Karpas-422 (cell line): ENCODE results near the gene SUZ12. TPM values are rescaled to one million over a fixed set of nuclear protein-coding genes. Genes with fewer than 3 reads are reported as not detected.
A peak's percentile ranks its signal among the peaks of the same experiment; 100 is the strongest.
"Not testable (repeated sequence)": the region's sequence is repeated elsewhere in the genome, so short reads cannot be mapped to it uniquely, and the experiment has no call there.

Experiments used
- DNase-seq: peaks from one replicate; pipeline ENCODE4 v3.0.0-alpha.2; 2015
- H2AFZ ChIP-seq: fragments of 200-600 bp; sonication (generic); 2 replicates; pipeline ENCODE4 v1.6.1; 2014; ENCODE audit warnings: antibody characterized with exemption, low read length, mixed read lengths
- H3K27ac ChIP-seq: fragments of 200-600 bp; sonication (generic); 2 replicates; pipeline ENCODE4 v1.5.1; 2014; ENCODE audit warnings: mild to moderate bottlenecking, low read length, moderate library complexity
- H3K27me3 ChIP-seq: fragments of 200-600 bp; sonication (generic); 2 replicates; pipeline ENCODE4 v1.6.1; 2014; ENCODE audit warnings: low read length, mixed read lengths
- H3K36me3 ChIP-seq: fragments of 200-600 bp; sonication (generic); 2 replicates; pipeline ENCODE4 v1.6.1; 2014; ENCODE audit warnings: low read length, mixed read lengths; ENCODE audit not compliant: insufficient read depth
- H3K4me1 ChIP-seq: fragments of 200-600 bp; sonication (generic); 2 replicates; pipeline ENCODE4 v1.6.1; 2014; ENCODE audit warnings: mild to moderate bottlenecking, low read length, mixed read lengths
- H3K4me2 ChIP-seq: fragments of 200-600 bp; sonication (generic); 2 replicates; pipeline ENCODE4 v1.6.1; 2014; ENCODE audit warnings: low read length, low read depth, mild to moderate bottlenecking; ENCODE audit not compliant: poor library complexity, severe bottlenecking
- H3K4me3 ChIP-seq: fragments of 200-600 bp; sonication (generic); 2 replicates; pipeline ENCODE4 v1.5.1; 2014; ENCODE audit warnings: mild to moderate bottlenecking, antibody characterized with exemption, low read length, mixed read lengths
- H3K79me2 ChIP-seq: fragments of 200-600 bp; sonication (generic); 2 replicates; pipeline ENCODE4 v1.6.1; 2014; ENCODE audit warnings: mild to moderate bottlenecking, low read length, mixed read lengths
- H3K9ac ChIP-seq: fragments of 200-600 bp; sonication (generic); 2 replicates; pipeline ENCODE4 v1.6.0; 2014; ENCODE audit warnings: low read length
- H3K9me2 ChIP-seq: fragments of 200-600 bp; sonication (generic), shearing (Covaris generic); replicated peaks from 2 replicates; pipeline ENCODE4 v1.6.0; 2014; ENCODE audit warnings: mild to moderate bottlenecking, low read length, moderate library complexity; ENCODE audit not compliant: insufficient read depth
- H3K9me3 ChIP-seq: fragments of 300-700, 200-600 bp; sonication (generic); 2 replicates; pipeline ENCODE4 v1.6.1; 2014; ENCODE audit warnings: low read length, mixed read lengths
- H4K20me1 ChIP-seq: fragments of 200-600 bp; sonication (generic); 2 replicates; pipeline ENCODE4 v1.6.1; 2014; ENCODE audit warnings: mild to moderate bottlenecking, antibody characterized with exemption, low read length, low read depth; ENCODE audit not compliant: insufficient read depth
- total RNA-seq: library from RNA; depleted of rRNA; stranded (reverse); fragments of >200 nt; shearing (Covaris generic); gene quantifications from 2 replicates; pipeline ENCODE4 v1.2.3, GENCODE V29; 2014; ENCODE audit warnings: low replicate concordance

Gene SUZ12
- total RNA-seq, 1 experiment from 2014 or later, result 71.0 TPM

GRCh38 chr17:31935512-31935911, 1.3 kb upstream of the SUZ12 start:
- no peak overlapping the region for H2AFZ ChIP-seq
- no peaks in the 10 kb centered on the region for H3K9me2 ChIP-seq
- H3K4me1 ChIP-seq, result peaks cover 22% of the 10 kb centered on the region
- H3K9me3 ChIP-seq, result no peaks in the 10 kb centered on the region
- H3K79me2 ChIP-seq, result peaks cover 33% of the 10 kb centered on the region
- no peak overlapping the region for H3K9ac ChIP-seq
- H3K4me3 ChIP-seq, result no peak overlapping the region
- DNase-seq, result no peak
- peaks cover 7% of the 10 kb centered on the region; the same call in 1 of the 2 replicates for H3K36me3 ChIP-seq
- no peaks in the 10 kb centered on the region for H3K27me3 ChIP-seq
- H4K20me1 ChIP-seq, result peaks cover 12% of the 10 kb centered on the region; the same call in 1 of the 2 replicates
- H3K4me2 ChIP-seq, result no peak overlapping the region
- H3K27ac ChIP-seq, result no peak overlapping the region

DNA sequence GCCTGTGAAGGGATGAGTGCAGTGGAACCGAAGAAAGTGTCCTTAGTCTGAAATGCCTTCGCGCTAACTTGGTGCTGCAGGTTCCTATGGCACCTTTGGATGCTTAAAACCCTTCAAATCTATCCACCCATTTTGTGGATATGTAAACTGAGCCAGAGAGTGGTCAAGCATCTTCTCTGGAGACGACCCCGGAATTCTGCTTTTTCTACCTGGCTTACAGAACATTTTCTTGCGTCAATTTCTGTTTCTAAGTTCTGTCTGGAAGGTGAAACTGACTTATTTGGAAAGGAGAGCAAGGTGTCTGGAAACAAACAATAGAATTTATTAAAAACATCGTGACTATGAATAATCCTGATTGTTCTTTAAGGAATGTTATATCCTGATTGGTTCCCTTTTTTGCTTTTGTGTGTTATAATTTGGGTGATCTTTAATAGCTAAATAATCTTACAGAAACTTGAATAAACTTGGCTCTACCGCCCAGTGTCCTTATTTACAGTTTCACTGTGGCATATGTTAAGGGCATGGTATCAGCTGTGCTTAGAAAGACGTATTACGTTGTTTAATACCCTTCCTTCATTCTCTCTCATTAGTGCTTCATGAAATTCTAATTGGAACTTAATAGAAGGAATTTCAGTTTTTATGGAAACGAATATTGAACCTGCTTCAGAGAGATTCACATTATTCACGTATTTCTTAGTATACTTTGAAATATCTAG, 1.3 kb downstream of the SUZ12 start:
- Histone ChIP-seq H4K20me1 (peaks cover 12% of the 10 kb centered on the region; the same call in 1 of the 2 replicates), H3K4me2 (peak overlapping the region; percentile 98), H3K9ac (peak overlapping the region; percentile 66), H3K79me2 (peaks cover 54% of the 10 kb centered on the region), H3K4me1 (peaks cover 22% of the 10 kb centered on the region), H3K4me3 (peak overlapping the region; percentile 69)
- H3K27me3 ChIP-seq, H3K9me3 ChIP-seq, H2AFZ ChIP-seq, H3K36me3 ChIP-seq, H3K27ac ChIP-seq, H3K9me2 ChIP-seq: not testable (repeated sequence)
- DNase-seq, result peak; percentile 49

DNA sequence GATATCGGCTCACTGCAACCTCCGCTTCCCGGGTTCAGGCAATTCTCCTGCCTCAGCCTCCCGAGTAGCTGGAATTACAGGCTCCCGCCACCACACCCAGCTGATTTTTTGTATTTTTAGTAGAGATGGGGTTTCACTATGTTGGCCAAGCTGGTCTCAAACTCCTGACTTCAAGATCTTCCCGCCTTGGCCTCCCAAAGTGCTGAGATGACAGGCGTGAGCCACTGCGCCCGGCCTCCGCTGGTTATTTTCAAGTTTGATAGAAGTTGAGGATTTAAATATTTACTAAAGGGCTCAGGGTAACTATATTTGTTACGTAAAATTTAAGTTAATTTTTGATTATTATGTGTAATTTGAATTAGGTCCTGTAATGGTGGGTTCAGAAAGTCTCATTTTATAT, 5.1 kb downstream of the SUZ12 start:
- H3K36me3 ChIP-seq, result peaks cover 13% of the 10 kb centered on the region; the same call in 1 of the 2 replicates
- not testable (repeated sequence) for DNase-seq, H3K9me2 ChIP-seq, H3K27me3 ChIP-seq, H3K9me3 ChIP-seq, H3K27ac ChIP-seq, H3K4me3 ChIP-seq, H3K9ac ChIP-seq, H3K4me2 ChIP-seq, H2AFZ ChIP-seq
- peaks cover 15% of the 10 kb centered on the region for H3K4me1 ChIP-seq
- H3K79me2 ChIP-seq, result peaks cover 79% of the 10 kb centered on the region
- H4K20me1 ChIP-seq, result peaks cover 12% of the 10 kb centered on the region; the same call in 1 of the 2 replicates

DNA sequence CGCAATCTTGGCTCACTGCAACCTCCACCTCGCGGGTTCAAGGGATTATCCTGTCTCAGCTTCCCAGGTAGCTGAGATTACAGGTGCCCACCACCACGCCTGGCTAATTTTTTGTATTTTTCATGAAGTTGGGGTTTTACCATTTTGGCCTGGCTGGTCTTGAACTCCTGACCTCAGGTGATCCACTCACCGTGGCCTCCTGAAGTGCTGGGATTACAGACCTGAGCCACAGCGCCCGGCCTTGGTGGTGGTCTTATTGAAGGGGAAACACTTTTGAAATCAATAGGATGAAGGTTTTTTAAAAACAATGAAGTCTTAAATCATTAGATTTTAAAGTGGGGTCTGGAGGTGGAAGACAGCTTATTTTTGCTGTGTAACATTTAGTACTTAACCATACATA, 5.6 kb downstream of the SUZ12 start:
- H3K27me3 ChIP-seq, H3K9me2 ChIP-seq, H3K4me2 ChIP-seq, DNase-seq, H3K9me3 ChIP-seq, H3K4me3 ChIP-seq, H2AFZ ChIP-seq, H3K27ac ChIP-seq, H3K9ac ChIP-seq: not testable (repeated sequence)
- H4K20me1 ChIP-seq, result peaks cover 12% of the 10 kb centered on the region; the same call in 1 of the 2 replicates
- peaks cover 75% of the 10 kb centered on the region for H3K79me2 ChIP-seq
- peaks cover 15% of the 10 kb centered on the region for H3K4me1 ChIP-seq
- H3K36me3 ChIP-seq, result peaks cover 17% of the 10 kb centered on the region; the same call in 1 of the 2 replicates

- not testable (repeated sequence) for H3K9me3 ChIP-seq, H4K20me1 ChIP-seq, H3K9ac ChIP-seq, H3K4me3 ChIP-seq, H2AFZ ChIP-seq, H3K4me1 ChIP-seq, DNase-seq, H3K9me2 ChIP-seq, H3K27me3 ChIP-seq, H3K27ac ChIP-seq, H3K4me2 ChIP-seq
- H3K79me2 ChIP-seq, result peaks cover 19% of the 10 kb centered on the region; the same call in 1 of the 2 replicates
- H3K36me3 ChIP-seq, result peaks cover 18% of the 10 kb centered on the region; the same call in 1 of the 2 replicates
Measured at GRCh38 chr17:31951953-31952352, 15.1 kb downstream of the SUZ12 start.

- Histone ChIP-seq H3K36me3 (peaks cover 20% of the 10 kb centered on the region), H3K79me2 (peaks cover 54% of the 10 kb centered on the region)
- H3K9me2 ChIP-seq, H3K4me3 ChIP-seq, H4K20me1 ChIP-seq, H2AFZ ChIP-seq, H3K27me3 ChIP-seq, DNase-seq, H3K9me3 ChIP-seq, H3K4me2 ChIP-seq, H3K4me1 ChIP-seq, H3K9ac ChIP-seq, H3K27ac ChIP-seq: not testable (repeated sequence)
Measured at GRCh38 chr17:31964131-31964530, 27.3 kb downstream of the SUZ12 start.

- H3K4me2 ChIP-seq, result no peak overlapping the region
- H4K20me1 ChIP-seq, result 0 out of 2 replicates have a peak, but pooled peaks cover 2% of the 10 kb centered on the region
- no peaks in the 10 kb centered on the region for H3K4me1 ChIP-seq
- H3K9me2 ChIP-seq, result no peaks in the 10 kb centered on the region
- no peak overlapping the region for H3K27ac ChIP-seq
- H3K4me3 ChIP-seq, result no peak overlapping the region
- no peak overlapping the region for H3K9ac ChIP-seq
- DNase-seq, result peak; percentile 39
- H3K79me2 ChIP-seq, result peaks cover 35% of the 10 kb centered on the region
- H3K27me3 ChIP-seq, result no peaks in the 10 kb centered on the region
- peaks cover 6% of the 10 kb centered on the region for H3K36me3 ChIP-seq
- H3K9me3 ChIP-seq, result no peaks in the 10 kb centered on the region
- no peak overlapping the region for H2AFZ ChIP-seq
Measured at GRCh38 chr17:31967648-31968047, 30.8 kb downstream of the SUZ12 start.

- H3K27ac ChIP-seq, H3K9me2 ChIP-seq, H4K20me1 ChIP-seq, H3K9ac ChIP-seq, H3K4me3 ChIP-seq, H3K4me1 ChIP-seq, H3K9me3 ChIP-seq, H3K36me3 ChIP-seq, H2AFZ ChIP-seq, H3K4me2 ChIP-seq, H3K27me3 ChIP-seq: not testable (repeated sequence)
- DNase-seq, result peak; percentile 16
- peaks cover 20% of the 10 kb centered on the region for H3K79me2 ChIP-seq
Measured at GRCh38 chr17:31970416-31970815, 33.6 kb downstream of the SUZ12 start.
